Caco-2 (cell line): ENCODE measurements around the gene MLANA. TPM values are rescaled to one million over a fixed set of nuclear protein-coding genes. Genes with fewer than 3 reads are reported as not detected.
"Not testable (repeated sequence)": the region's sequence is repeated elsewhere in the genome, so short reads cannot be mapped to it uniquely, and the experiment has no call there.

ENCODE experiments used
- BruUV-seq: library from RNA; stranded (reverse); fragments of 400-500 nt; replicated peaks from 2 replicates; lab custom pipeline; 2021; lab: Mats Ljungman, UMichigan
- CTCF ChIA-PET: fragments of 300-600 bp; sonication (Branson Sonifier 250); formaldehyde crosslinking; loops from one replicate; lab custom pipeline; 2022; ENCODE audit warnings: antibody characterized with exemption; lab: Charles Lee
- POLR2A ChIA-PET: fragments of 300-600 bp; sonication (Branson Sonifier 250); formaldehyde crosslinking; loops from one replicate; lab custom pipeline; 2022; ENCODE audit warnings: antibody characterized with exemption; lab: Charles Lee
- DNase-seq, 2 experiments: peaks; one replicate each; pipeline versions ENCODE4 v3.0.0 to v3.0.0-alpha.2; 2020 to 2022
- H3K27me3 ChIP-seq: replicated peaks from 2 replicates; pipeline ENCODE4 v1.6.0; 2011; ENCODE audit warnings: low read length; ENCODE audit not compliant: control insufficient read depth, insufficient read depth
- H3K36me3 ChIP-seq: 2 replicates; pipeline ENCODE4 v1.5.1; 2011; ENCODE audit warnings: low read length; ENCODE audit not compliant: control insufficient read depth, insufficient read depth
- H3K4me1 ChIP-seq: fragments of 250-450 bp; sonication (Bioruptor Pico); 2 replicates; pipeline ENCODE4 v1.5.1; 2020; ENCODE audit warnings: mild to moderate bottlenecking
- H3K4me3 ChIP-seq: 2 replicates; pipeline ENCODE4 v1.5.1; 2011; ENCODE audit warnings: low read depth, mild to moderate bottlenecking, control low read depth, low read length
- H3K9me3 ChIP-seq: fragments of 250-450 bp; sonication (Bioruptor Pico); 2 replicates; pipeline ENCODE4 v1.5.1; 2020; ENCODE audit warnings: mild to moderate bottlenecking, moderate library complexity
- H3K27ac Mint-ChIP-seq: one replicate; pipeline ENCODE4 v1.8.0; 2022; ENCODE audit warnings: mixed read lengths; ENCODE audit not compliant: unreplicated experiment
- H3K27me3 Mint-ChIP-seq: one replicate; pipeline ENCODE4 v1.8.0; 2022; ENCODE audit warnings: mixed read lengths; ENCODE audit not compliant: insufficient read depth, unreplicated experiment
- H3K36me3 Mint-ChIP-seq: one replicate; pipeline ENCODE4 v1.8.0; 2022; ENCODE audit warnings: mild to moderate bottlenecking, mixed read lengths; ENCODE audit not compliant: insufficient read depth, unreplicated experiment
- H3K4me1 Mint-ChIP-seq: one replicate; pipeline ENCODE4 v1.8.0; 2022; ENCODE audit warnings: low read depth, mixed read lengths; ENCODE audit not compliant: unreplicated experiment
- H3K4me3 Mint-ChIP-seq: one replicate; pipeline ENCODE4 v1.8.0; 2022; ENCODE audit warnings: mild to moderate bottlenecking, moderate library complexity, mixed read lengths; ENCODE audit not compliant: unreplicated experiment
- H3K9me3 Mint-ChIP-seq: one replicate; pipeline ENCODE4 v1.8.0; 2022; ENCODE audit warnings: mixed read lengths; ENCODE audit not compliant: unreplicated experiment
- intact Hi-C: fragments of 100-400 bp; cut with micrococcal nuclease; formaldehyde crosslinking; loops from one replicate; pipeline ENCODE4 v1.10.0; 2022; ENCODE audit not compliant: unreplicated experiment
- total RNA-seq: library from RNA; stranded (reverse); gene quantifications from 2 replicates; pipeline ENCODE4 v1.2.3, GENCODE V29; 2022
- TF ChIP-seq, protein P1 (sequence below), 2 experiments: fragments of 200-600 bp in 1 of 2; IDR thresholded peaks; 1 replicate in 1 of 2; 2 replicates in 1 of 2; pipeline versions ENCODE4 v1.5.1 to v1.8.0; 2011 to 2022; ENCODE audit warnings: antibody characterized with exemption in 1 of 2, control low read depth in 1 of 2, inconsistent platforms in 1 of 2, low read depth in 1 of 2, low read length in 1 of 2, mild to moderate bottlenecking in 1 of 2, moderate library complexity in 1 of 2; ENCODE audit not compliant: insufficient read depth in 1 of 2, severe bottlenecking in 1 of 2, unreplicated experiment in 1 of 2

The MLANA gene
- total RNA-seq, 1 experiment from 2014 or later: not detected

DNA sequence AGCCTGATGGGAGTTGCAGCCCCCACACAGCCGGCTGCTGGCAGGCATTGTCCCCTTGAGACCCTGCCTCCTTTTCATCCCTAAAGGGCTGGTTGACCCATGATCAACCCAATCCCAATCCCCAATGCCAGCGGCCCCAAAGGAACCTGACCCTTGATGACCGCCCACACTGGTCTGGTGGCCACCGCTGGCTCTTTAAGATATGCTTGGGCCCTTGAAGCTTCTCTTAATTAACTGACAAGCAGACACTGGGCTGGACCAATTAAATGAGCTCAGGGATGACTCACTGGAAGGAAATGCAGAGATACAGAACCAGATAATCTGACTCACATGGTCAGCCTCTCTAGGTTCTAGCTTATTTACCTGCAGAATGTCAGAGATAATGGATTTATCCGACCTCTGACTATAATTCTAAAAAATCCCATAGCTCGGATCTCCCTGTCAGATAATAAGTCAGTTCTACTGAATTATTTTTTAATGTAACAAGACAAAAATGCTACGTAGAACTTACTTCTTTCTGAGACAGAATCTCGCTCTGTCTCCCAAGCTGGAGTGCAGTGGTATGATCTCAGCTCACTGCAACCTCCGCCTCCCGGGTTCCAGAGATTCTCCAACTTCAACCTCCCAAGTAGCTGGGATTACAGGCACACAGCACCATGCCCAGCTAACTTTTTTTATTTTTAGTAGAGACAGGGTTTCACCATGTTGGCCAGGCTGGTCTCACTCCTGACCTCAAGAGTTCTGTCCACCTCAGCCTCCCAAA, 11.1 kb upstream of the MLANA start:
- peak overlapping the region; percentile 19 for H3K4me3 Mint-ChIP-seq
- H3K36me3 ChIP-seq: no peaks in the 10 kb centered on the region
- peak; percentile 40 to 50 for DNase-seq
- POLR2A ChIA-PET: no interaction called here
- H3K4me1 ChIP-seq: peaks cover 11% of the 10 kb centered on the region; the same call in 1 of the 2 replicates
- no peaks in the 10 kb centered on the region; the same call in 1 of the 2 replicates for H3K9me3 ChIP-seq
- CTCF ChIA-PET: interaction anchor here (0.7 to 0.9 kb wide), 3 partner anchors 46 to 175 kb away, joined by 3 to 4 read pairs (median 3); partner anchors contain the start of gene ERMP1
- peaks cover 5% of the 10 kb centered on the region for H3K36me3 Mint-ChIP-seq
- H3K4me3 ChIP-seq: no peak overlapping the region
- H3K27me3 Mint-ChIP-seq: no peaks in the 10 kb centered on the region
- no peaks in the 10 kb centered on the region for H3K27me3 ChIP-seq
- no peaks in the 10 kb centered on the region for H3K9me3 Mint-ChIP-seq
- H3K4me1 Mint-ChIP-seq: no peaks in the 10 kb centered on the region
- BruUV-seq: TSS peak; percentile 79
- intact Hi-C loops: loop anchor here (10.0 kb wide), 1 partner anchor 425 kb away; no protein-coding TSS in a partner anchor
- TF ChIP-seq, protein P1, sequence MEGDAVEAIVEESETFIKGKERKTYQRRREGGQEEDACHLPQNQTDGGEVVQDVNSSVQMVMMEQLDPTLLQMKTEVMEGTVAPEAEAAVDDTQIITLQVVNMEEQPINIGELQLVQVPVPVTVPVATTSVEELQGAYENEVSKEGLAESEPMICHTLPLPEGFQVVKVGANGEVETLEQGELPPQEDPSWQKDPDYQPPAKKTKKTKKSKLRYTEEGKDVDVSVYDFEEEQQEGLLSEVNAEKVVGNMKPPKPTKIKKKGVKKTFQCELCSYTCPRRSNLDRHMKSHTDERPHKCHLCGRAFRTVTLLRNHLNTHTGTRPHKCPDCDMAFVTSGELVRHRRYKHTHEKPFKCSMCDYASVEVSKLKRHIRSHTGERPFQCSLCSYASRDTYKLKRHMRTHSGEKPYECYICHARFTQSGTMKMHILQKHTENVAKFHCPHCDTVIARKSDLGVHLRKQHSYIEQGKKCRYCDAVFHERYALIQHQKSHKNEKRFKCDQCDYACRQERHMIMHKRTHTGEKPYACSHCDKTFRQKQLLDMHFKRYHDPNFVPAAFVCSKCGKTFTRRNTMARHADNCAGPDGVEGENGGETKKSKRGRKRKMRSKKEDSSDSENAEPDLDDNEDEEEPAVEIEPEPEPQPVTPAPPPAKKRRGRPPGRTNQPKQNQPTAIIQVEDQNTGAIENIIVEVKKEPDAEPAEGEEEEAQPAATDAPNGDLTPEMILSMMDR (IDR thresholded peaks at IDR 0.05; ENCODE audit: insufficient read depth in 1 of 2, low read depth in 1 of 2, low read length in 1 of 2, severe bottlenecking in 1 of 2, unreplicated experiment in 1 of 2): no peak
- H3K27ac Mint-ChIP-seq: peak overlapping the region; percentile 53

DNA sequence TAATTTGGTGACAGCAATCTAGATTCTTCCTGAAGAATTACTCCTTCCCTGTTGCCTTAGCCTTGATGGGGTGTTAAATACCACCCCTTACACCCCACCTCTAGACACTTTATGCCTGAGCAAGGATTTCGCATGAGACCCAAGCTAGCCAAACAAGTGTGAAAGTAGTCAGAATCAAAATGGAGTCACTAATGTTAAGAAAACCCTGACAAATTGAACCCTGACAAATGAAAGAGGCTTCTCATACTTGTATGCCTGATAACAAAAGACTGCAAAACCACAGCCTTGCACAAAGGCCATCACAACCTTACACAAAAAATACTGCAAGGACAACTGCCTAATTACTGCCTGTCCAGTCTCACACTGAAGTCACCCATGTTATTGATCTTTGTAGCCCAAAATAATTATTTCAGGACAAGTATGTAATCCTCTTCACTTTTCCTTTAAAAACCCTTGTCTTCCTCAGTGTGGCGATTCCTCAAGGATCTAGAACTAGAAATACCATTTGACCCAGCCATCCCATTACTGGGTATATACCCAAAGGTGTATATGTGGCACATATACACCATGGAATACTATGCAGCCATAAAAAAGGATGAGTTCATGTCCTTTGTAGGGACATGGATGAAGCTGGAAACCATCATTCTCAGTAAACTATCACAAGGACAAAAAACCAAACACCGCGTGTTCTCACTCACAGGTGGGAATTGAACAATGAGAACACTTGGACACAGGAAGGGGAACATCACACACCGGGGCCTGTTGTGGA, 8.3 kb upstream of the MLANA start:
- POLR2A ChIA-PET, H3K27ac Mint-ChIP-seq, H3K36me3 ChIP-seq, H3K27me3 ChIP-seq, BruUV-seq, H3K4me1 Mint-ChIP-seq, H3K9me3 Mint-ChIP-seq, H3K9me3 ChIP-seq, H3K4me3 Mint-ChIP-seq, CTCF ChIA-PET, H3K36me3 Mint-ChIP-seq, H3K27me3 Mint-ChIP-seq, DNase-seq, H3K4me3 ChIP-seq: not testable (repeated sequence)
- intact Hi-C loops: loop anchor here (10.0 kb wide), 1 partner anchor 422 kb away; no protein-coding TSS in a partner anchor
- peaks cover 11% of the 10 kb centered on the region; the same call in 1 of the 2 replicates for H3K4me1 ChIP-seq

DNA sequence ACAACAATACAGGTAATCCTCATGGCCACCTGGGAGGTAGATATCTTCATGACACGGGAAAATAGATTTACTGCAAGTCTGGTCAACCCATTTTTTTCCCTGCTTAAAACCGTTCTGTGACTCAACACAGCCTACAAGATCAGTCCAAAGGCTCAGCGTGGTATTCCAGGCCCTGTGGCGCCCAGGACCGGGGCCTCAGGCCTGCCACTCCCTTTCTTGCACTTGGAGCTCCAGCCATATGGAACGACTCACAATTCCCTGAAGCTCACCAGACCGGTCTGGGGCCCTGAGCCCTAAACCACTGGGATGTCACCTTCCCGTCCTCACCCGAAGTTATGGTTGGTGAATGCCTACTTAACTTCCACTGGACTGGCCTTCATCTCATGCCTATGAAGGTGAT, 6.5 kb upstream of the MLANA start:
- intact Hi-C loops: loop anchor here (10.0 kb wide), 1 partner anchor 421 kb away; no protein-coding TSS in a partner anchor
- no peaks in the 10 kb centered on the region for H3K9me3 ChIP-seq
- ChIA-PET CTCF (interaction anchor here (1.1 kb wide), 1 partner anchor 83 kb away, joined by 3 read pairs; no protein-coding TSS in a partner anchor), POLR2A (no interaction called here)
- Mint-ChIP-seq H3K27ac (peak overlapping the region; percentile 84), H3K9me3 (no peaks in the 10 kb centered on the region), H3K4me3 (no peak overlapping the region), H3K4me1 (no peaks in the 10 kb centered on the region), H3K36me3 (peaks cover 7% of the 10 kb centered on the region), H3K27me3 (no peaks in the 10 kb centered on the region)
- no peak for DNase-seq
- no TSS peak for BruUV-seq
- no peaks in the 10 kb centered on the region for H3K27me3 ChIP-seq
- TF ChIP-seq, protein P1 (IDR thresholded peaks at IDR 0.05; ENCODE audit: insufficient read depth in 1 of 2, low read depth in 1 of 2, low read length in 1 of 2, severe bottlenecking in 1 of 2, unreplicated experiment in 1 of 2): no peak
- no peak overlapping the region for H3K4me3 ChIP-seq
- peaks cover 11% of the 10 kb centered on the region; the same call in 1 of the 2 replicates for H3K4me1 ChIP-seq
- H3K36me3 ChIP-seq: no peaks in the 10 kb centered on the region
